ENCODE results near the gene CHST15. TPM values are rescaled to one million over a fixed set of nuclear protein-coding genes. Genes with fewer than 3 reads are reported as not detected.
"Not testable (repeated sequence)": the region's sequence is repeated elsewhere in the genome, so short reads cannot be mapped to it uniquely, and the experiment has no call there.

The CHST15 gene
- total RNA-seq, 1 donor from 2014 or later: 43.8 TPM

- peaks cover 7% of the 10 kb centered on the region for H3K4me1 Mint-ChIP-seq (ENCODE audit: low read depth)
- no peak for DNase-seq (ENCODE audit: low spot score)
- no peak overlapping the region for H3K27ac Mint-ChIP-seq (ENCODE audit: unreplicated experiment)
- H3K9me3 Mint-ChIP-seq (ENCODE audit: low read depth): peaks cover 8% of the 10 kb centered on the region
- H3K36me3 Mint-ChIP-seq (ENCODE audit: low read depth): peaks cover 5% of the 10 kb centered on the region
- H3K4me3 Mint-ChIP-seq (ENCODE audit: unreplicated experiment): no peak overlapping the region
- no peak for TF ChIP-seq CTCF (IDR thresholded peaks at IDR 0.05)
- H3K27me3 Mint-ChIP-seq (ENCODE audit: low read depth): peaks cover 20% of the 10 kb centered on the region
These were observed 5.2 kb upstream of the CHST15 start for GRCh38 chr10:124098575-124098974.

DNA sequence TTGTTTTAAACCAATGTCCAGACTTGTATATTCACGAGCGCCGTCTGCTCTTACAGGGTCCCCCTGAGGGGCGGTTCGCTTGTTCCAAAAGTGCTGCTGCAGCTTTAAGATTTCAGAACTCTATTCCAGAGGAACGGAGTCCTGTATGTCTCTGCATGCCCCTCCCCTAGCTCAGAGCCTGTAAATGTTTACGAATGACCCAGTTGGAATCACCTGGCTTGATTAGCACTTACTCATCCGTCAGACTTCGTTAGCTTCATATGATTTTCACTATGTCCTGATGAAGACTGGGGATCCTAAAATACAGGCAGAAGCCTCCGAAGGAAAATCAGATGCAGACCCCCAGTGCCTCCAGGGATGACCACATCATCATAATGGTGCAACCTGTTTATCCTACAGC, 4.5 kb upstream of the CHST15 start:
- peaks cover 5% of the 10 kb centered on the region for H3K36me3 Mint-ChIP-seq (ENCODE audit: low read depth)
- peaks cover 20% of the 10 kb centered on the region for H3K27me3 Mint-ChIP-seq (ENCODE audit: low read depth)
- no peak for DNase-seq (ENCODE audit: low spot score)
- H3K9me3 Mint-ChIP-seq (ENCODE audit: low read depth): peaks cover 8% of the 10 kb centered on the region
- H3K27ac Mint-ChIP-seq (ENCODE audit: unreplicated experiment): no peak overlapping the region
- peaks cover 9% of the 10 kb centered on the region for H3K4me1 Mint-ChIP-seq (ENCODE audit: low read depth)
- TF ChIP-seq CTCF (IDR thresholded peaks at IDR 0.05): no peak
- H3K4me3 Mint-ChIP-seq (ENCODE audit: unreplicated experiment): no peak overlapping the region

DNA sequence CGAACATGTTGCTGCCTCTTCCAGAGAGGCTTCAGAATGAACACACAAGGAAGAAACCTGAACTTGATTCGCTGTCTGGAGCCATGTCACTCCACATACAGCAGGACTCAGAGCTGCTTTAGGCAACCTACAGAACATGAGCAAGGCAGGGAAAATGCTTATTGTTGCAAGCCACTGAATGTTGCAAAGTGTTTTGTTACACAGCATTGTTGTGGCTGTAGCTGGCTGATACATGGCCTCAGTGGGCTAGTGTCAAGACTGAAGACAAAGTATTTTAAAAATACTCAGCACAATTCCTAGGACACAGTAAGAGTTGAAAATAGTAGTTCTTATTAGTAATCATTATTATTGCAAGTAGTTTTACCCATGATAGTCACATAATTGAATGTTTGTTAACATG, 3.1 kb upstream of the CHST15 start:
- H3K27ac Mint-ChIP-seq (ENCODE audit: unreplicated experiment): no peak overlapping the region
- DNase-seq (ENCODE audit: low spot score): no peak

DNA sequence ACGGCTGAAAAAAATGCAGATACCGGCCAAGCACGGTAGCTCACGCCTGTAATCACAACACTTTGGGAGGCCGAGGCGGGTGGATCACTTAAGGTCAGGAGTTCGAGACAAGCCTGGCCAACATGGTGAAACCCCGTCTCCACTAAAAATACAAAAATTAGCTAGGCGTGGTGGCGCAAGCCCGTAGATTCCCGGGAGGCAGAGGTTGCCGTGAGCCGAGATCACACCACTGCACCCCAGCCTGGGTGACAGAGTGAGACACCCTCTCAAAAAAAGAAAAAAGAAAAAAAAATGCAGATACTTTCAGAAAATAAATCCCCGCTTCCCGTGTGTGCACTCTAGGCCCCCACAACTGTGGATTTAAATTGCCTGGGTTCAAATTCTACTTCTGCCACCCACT, 2.4 kb upstream of the CHST15 start:
- H3K4me3 Mint-ChIP-seq (ENCODE audit: unreplicated experiment); H3K9me3 Mint-ChIP-seq (ENCODE audit: low read depth); H3K36me3 Mint-ChIP-seq (ENCODE audit: low read depth); DNase-seq (ENCODE audit: low spot score); H3K27ac Mint-ChIP-seq (ENCODE audit: unreplicated experiment): not testable (repeated sequence)
- peaks cover 17% of the 10 kb centered on the region for H3K4me1 Mint-ChIP-seq (ENCODE audit: low read depth)
- peaks cover 20% of the 10 kb centered on the region for H3K27me3 Mint-ChIP-seq (ENCODE audit: low read depth)

More for the DNA sequence above, 3.1 kb upstream of the CHST15 start:
- no peak overlapping the region for H3K4me3 Mint-ChIP-seq (ENCODE audit: unreplicated experiment)
- H3K27me3 Mint-ChIP-seq (ENCODE audit: low read depth): peaks cover 20% of the 10 kb centered on the region
- H3K9me3 Mint-ChIP-seq (ENCODE audit: low read depth): peaks cover 8% of the 10 kb centered on the region
- peaks cover 10% of the 10 kb centered on the region for H3K4me1 Mint-ChIP-seq (ENCODE audit: low read depth)
- TF ChIP-seq CTCF (IDR thresholded peaks at IDR 0.05): no peak
- H3K36me3 Mint-ChIP-seq (ENCODE audit: low read depth): peaks cover 5% of the 10 kb centered on the region

DNA sequence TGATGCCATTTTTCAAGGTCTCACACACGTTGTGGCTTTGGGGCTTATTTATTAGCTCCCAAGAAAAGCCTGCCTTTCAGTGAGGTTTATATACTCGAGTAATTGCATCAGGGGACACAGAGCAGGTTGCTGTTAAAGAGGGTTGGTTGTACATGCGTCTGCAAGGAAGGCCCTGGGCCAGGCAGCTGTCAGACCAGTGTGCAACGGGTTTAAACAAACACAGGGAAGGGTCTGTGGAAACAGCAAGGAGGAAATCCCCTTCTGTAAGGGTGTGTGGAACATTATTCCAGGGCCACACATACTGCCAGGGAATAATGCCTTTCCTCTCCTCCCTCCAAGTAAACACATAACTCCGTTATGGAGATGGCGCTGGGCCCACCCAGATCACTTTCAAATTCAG, 1.7 kb upstream of the CHST15 start:
- no peak overlapping the region for H3K27ac Mint-ChIP-seq (ENCODE audit: unreplicated experiment)

More for the DNA sequence above, 1.7 kb upstream of the CHST15 start:
- peaks cover 20% of the 10 kb centered on the region for H3K27me3 Mint-ChIP-seq (ENCODE audit: low read depth)
- TF ChIP-seq CTCF (IDR thresholded peaks at IDR 0.05): no peak
- H3K9me3 Mint-ChIP-seq (ENCODE audit: low read depth): peaks cover 5% of the 10 kb centered on the region
- peaks cover 5% of the 10 kb centered on the region for H3K36me3 Mint-ChIP-seq (ENCODE audit: low read depth)
- no peak overlapping the region for H3K4me3 Mint-ChIP-seq (ENCODE audit: unreplicated experiment)
- H3K4me1 Mint-ChIP-seq (ENCODE audit: low read depth): peaks cover 24% of the 10 kb centered on the region
- DNase-seq (ENCODE audit: low spot score): no peak

All from chondrocyte (in vitro differentiated cells).